ENCODE data around the gene GXYLT2. TPM values are rescaled to one million over a fixed set of nuclear protein-coding genes. Genes with fewer than 3 reads are reported as not detected.

Gene GXYLT2
- total and polyA plus RNA-seq, 2 experiments from 2014 or later = 2.0 to 5.8 TPM

GRCh38 chr3:72993391-72993790, 105.5 kb downstream of the GXYLT2 start:
- Histone ChIP-seq H3K27ac (ENCODE audit: low read depth) (no peak overlapping the region; the same call in 1 of the 2 replicates), H3K4me2 (no peak overlapping the region), H3K36me3 (ENCODE audit: insufficient read depth) (no peaks in the 10 kb centered on the region), H3K9me2 (ENCODE audit: insufficient read depth) (no peaks in the 10 kb centered on the region), H3K4me1 (ENCODE audit: insufficient read depth) (peaks cover 5% of the 10 kb centered on the region), H2AFZ (peak overlapping the region; percentile 44; the same call in 1 of the 2 replicates), H3F3A (replicated peaks; ENCODE audit: low read depth) (no peaks in the 10 kb centered on the region), H3K4me3 (no peak overlapping the region), H3K27me3 (ENCODE audit: insufficient read depth) (no peaks in the 10 kb centered on the region), H3K79me2 (replicated peaks; ENCODE audit: insufficient read depth) (no peaks in the 10 kb centered on the region; the same call in 1 of the 2 replicates), H4K20me1 (replicated peaks; ENCODE audit: insufficient read depth) (peaks cover 5% of the 10 kb centered on the region)
- ATAC-seq (no peak; the same call in 2 of the 3 replicates), DNase-seq (ENCODE audit: low spot score) (peak; percentile 63)
- H3K27ac Mint-ChIP-seq = no peak overlapping the region
- peaks cover 9% of the 10 kb centered on the region for H3K4me1 Mint-ChIP-seq
- no peak overlapping the region for H3K4me3 Mint-ChIP-seq
- peaks cover 12% of the 10 kb centered on the region for H3K27me3 Mint-ChIP-seq (ENCODE audit: insufficient read depth, low read depth, poor library complexity)
- H3K36me3 Mint-ChIP-seq (ENCODE audit: low read depth) = peaks cover 9% of the 10 kb centered on the region
- H3K9me3 Mint-ChIP-seq = no peaks in the 10 kb centered on the region; the same call in 2 of the 3 replicates
- TF ChIP-seq CTCF (conservative IDR thresholded peaks at IDR 0.05; ENCODE audit: low read depth in 2 of 2) = peak; percentile 57 to 59
- TF ChIP-seq ZNF331 (CRISPR knock-in tag; IDR thresholded peaks at IDR 0.05; ENCODE audit: low read depth) = no peak

GRCh38 chr3:72995337-72995736, 107.5 kb downstream of the GXYLT2 start:
- no peaks in the 10 kb centered on the region for H3K27me3 ChIP-seq (ENCODE audit: insufficient read depth)
- DNase-seq (ENCODE audit: low spot score) = no peak
- H2AFZ ChIP-seq = no peak overlapping the region
- H3K4me3 Mint-ChIP-seq = no peak overlapping the region; the same call in 2 of the 3 replicates
- H3K9me2 ChIP-seq (ENCODE audit: insufficient read depth) = no peaks in the 10 kb centered on the region
- H3K27me3 Mint-ChIP-seq (ENCODE audit: insufficient read depth, low read depth, poor library complexity) = peaks cover 12% of the 10 kb centered on the region
- H3K27ac Mint-ChIP-seq = no peak overlapping the region
- H4K20me1 ChIP-seq (replicated peaks; ENCODE audit: insufficient read depth) = peaks cover 25% of the 10 kb centered on the region
- peaks cover 20% of the 10 kb centered on the region for H3K4me1 Mint-ChIP-seq
- no peak overlapping the region for H3K27ac ChIP-seq (ENCODE audit: low read depth)
- H3F3A ChIP-seq (replicated peaks; ENCODE audit: low read depth) = no peaks in the 10 kb centered on the region
- H3K4me2 ChIP-seq = no peak overlapping the region
- no peak for ATAC-seq
- H3K36me3 Mint-ChIP-seq (ENCODE audit: low read depth) = peaks cover 28% of the 10 kb centered on the region
- no peak overlapping the region for H3K4me3 ChIP-seq
- no peaks in the 10 kb centered on the region for H3K9me3 Mint-ChIP-seq
- peaks cover 22% of the 10 kb centered on the region for H3K4me1 ChIP-seq (ENCODE audit: insufficient read depth)
- H3K79me2 ChIP-seq (replicated peaks; ENCODE audit: insufficient read depth) = no peaks in the 10 kb centered on the region; the same call in 1 of the 2 replicates
- H3K36me3 ChIP-seq (ENCODE audit: insufficient read depth) = 0 out of 2 replicates have a peak, but pooled peaks cover 6% of the 10 kb centered on the region
- no peak for TF ChIP-seq NANOG (IDR thresholded peaks at IDR 0.05; ENCODE audit: borderline replicate concordance)
- no peak for TF ChIP-seq REST (IDR thresholded peaks at IDR 0.05; ENCODE audit: unreplicated experiment)
- TF ChIP-seq ZNF462 (CRISPR knock-in tag; IDR thresholded peaks at IDR 0.05) = no peak
- TF ChIP-seq CREB1 (CRISPR knock-in tag; IDR thresholded peaks at IDR 0.05; ENCODE audit: low read depth) = no peak
- TF ChIP-seq JUNB (IDR thresholded peaks at IDR 0.05; ENCODE audit: unreplicated experiment) = no peak
- TF ChIP-seq EZH2 (IDR thresholded peaks at IDR 0.05; ENCODE audit: low read depth, unreplicated experiment) = no peak
- TF ChIP-seq STAT1 (IDR thresholded peaks at IDR 0.05; ENCODE audit: unreplicated experiment) = no peak

Data from GM23338 (cell line).